Measurements from ENCODE around the gene UBE2K.

Gene UBE2K

DNA sequence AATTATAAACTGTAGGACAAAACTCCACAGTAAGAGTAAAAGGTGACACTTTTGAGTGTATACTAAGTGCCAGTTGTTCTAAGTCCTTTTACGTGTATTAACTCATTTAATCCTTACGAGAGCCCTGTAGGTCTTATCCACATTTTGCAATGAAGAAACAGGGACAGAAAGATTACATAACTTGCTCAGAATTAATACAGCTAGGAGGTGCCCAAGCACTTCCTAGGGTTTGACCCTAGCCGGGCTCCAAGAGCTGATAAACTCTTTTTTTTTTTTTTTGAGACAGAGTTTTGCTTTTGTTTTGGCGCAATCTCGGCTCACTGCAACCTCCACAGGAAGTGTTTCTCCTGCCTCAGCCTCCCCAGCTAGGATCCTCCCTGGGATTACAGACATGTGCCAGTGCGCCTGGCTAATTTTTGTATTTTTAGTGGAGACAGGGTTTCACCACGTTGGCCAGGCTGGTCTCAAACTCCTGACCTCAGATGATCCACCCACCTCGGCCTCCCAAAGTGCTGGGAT, 110.4 kb downstream of the UBE2K start:
- TF ChIP-seq CREB1 (IDR thresholded peaks at IDR 0.05; ENCODE audit: low read depth) (no peak), RAD21 (IDR thresholded peaks at IDR 0.05; ENCODE audit: low read depth) (peak; percentile 22)

DNA sequence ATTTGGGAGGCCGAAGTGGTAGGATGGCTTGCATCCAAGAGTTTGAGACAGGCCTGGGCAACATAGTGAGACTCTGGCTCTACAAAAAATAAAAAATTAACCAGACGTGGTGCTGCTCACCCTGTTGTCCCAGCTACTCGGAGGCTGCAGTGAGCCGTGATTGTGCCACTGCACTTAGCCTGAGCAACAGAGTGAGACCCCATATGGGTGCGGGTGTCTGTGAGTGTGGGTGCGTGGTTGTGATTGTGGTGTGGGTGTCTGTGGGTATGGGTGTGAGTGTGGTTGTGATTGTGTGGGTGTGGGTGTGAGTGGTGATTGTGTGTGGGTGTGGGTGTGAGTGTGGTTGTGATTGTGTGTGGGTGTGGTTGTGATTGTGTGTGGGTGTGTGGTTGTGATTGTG, 114.6 kb downstream of the UBE2K start:
- no peak for TF ChIP-seq NFIC (IDR thresholded peaks at IDR 0.05)
- TF ChIP-seq CREB1 (IDR thresholded peaks at IDR 0.05; ENCODE audit: low read depth), result no peak
- no peak for TF ChIP-seq TEAD4 (IDR thresholded peaks at IDR 0.05)
- no peak for TF ChIP-seq TCF12 (IDR thresholded peaks at IDR 0.05; ENCODE audit: low read depth)
- no peak for TF ChIP-seq EGR1 (IDR thresholded peaks at IDR 0.05)
- TF ChIP-seq, protein P1, sequence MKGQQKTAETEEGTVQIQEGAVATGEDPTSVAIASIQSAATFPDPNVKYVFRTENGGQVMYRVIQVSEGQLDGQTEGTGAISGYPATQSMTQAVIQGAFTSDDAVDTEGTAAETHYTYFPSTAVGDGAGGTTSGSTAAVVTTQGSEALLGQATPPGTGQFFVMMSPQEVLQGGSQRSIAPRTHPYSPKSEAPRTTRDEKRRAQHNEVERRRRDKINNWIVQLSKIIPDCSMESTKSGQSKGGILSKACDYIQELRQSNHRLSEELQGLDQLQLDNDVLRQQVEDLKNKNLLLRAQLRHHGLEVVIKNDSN (IDR thresholded peaks at IDR 0.05), result no peak
- TF ChIP-seq FOXM1 (IDR thresholded peaks at IDR 0.05; ENCODE audit: borderline replicate concordance, low read depth), result no peak
- TF ChIP-seq, protein P2, sequence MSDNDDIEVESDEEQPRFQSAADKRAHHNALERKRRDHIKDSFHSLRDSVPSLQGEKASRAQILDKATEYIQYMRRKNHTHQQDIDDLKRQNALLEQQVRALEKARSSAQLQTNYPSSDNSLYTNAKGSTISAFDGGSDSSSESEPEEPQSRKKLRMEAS (IDR thresholded peaks at IDR 0.05), result no peak
- TF ChIP-seq, protein P3, sequence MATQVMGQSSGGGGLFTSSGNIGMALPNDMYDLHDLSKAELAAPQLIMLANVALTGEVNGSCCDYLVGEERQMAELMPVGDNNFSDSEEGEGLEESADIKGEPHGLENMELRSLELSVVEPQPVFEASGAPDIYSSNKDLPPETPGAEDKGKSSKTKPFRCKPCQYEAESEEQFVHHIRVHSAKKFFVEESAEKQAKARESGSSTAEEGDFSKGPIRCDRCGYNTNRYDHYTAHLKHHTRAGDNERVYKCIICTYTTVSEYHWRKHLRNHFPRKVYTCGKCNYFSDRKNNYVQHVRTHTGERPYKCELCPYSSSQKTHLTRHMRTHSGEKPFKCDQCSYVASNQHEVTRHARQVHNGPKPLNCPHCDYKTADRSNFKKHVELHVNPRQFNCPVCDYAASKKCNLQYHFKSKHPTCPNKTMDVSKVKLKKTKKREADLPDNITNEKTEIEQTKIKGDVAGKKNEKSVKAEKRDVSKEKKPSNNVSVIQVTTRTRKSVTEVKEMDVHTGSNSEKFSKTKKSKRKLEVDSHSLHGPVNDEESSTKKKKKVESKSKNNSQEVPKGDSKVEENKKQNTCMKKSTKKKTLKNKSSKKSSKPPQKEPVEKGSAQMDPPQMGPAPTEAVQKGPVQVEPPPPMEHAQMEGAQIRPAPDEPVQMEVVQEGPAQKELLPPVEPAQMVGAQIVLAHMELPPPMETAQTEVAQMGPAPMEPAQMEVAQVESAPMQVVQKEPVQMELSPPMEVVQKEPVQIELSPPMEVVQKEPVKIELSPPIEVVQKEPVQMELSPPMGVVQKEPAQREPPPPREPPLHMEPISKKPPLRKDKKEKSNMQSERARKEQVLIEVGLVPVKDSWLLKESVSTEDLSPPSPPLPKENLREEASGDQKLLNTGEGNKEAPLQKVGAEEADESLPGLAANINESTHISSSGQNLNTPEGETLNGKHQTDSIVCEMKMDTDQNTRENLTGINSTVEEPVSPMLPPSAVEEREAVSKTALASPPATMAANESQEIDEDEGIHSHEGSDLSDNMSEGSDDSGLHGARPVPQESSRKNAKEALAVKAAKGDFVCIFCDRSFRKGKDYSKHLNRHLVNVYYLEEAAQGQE (IDR thresholded peaks at IDR 0.05; ENCODE audit: low read depth), result no peak
- TF ChIP-seq EP300 (IDR thresholded peaks at IDR 0.05; ENCODE audit: borderline replicate concordance), result no peak
- no peak for TF ChIP-seq TAF1 (IDR thresholded peaks at IDR 0.05; ENCODE audit: low read depth)
- no peak for TF ChIP-seq CEBPB (IDR thresholded peaks at IDR 0.05)
- no peak for TF ChIP-seq ZBTB7A (IDR thresholded peaks at IDR 0.05; ENCODE audit: low read depth)
- TF ChIP-seq RAD21 (IDR thresholded peaks at IDR 0.05; ENCODE audit: low read depth), result no peak
- no peak for TF ChIP-seq YY1 (IDR thresholded peaks at IDR 0.05; ENCODE audit: low read depth)

DNA sequence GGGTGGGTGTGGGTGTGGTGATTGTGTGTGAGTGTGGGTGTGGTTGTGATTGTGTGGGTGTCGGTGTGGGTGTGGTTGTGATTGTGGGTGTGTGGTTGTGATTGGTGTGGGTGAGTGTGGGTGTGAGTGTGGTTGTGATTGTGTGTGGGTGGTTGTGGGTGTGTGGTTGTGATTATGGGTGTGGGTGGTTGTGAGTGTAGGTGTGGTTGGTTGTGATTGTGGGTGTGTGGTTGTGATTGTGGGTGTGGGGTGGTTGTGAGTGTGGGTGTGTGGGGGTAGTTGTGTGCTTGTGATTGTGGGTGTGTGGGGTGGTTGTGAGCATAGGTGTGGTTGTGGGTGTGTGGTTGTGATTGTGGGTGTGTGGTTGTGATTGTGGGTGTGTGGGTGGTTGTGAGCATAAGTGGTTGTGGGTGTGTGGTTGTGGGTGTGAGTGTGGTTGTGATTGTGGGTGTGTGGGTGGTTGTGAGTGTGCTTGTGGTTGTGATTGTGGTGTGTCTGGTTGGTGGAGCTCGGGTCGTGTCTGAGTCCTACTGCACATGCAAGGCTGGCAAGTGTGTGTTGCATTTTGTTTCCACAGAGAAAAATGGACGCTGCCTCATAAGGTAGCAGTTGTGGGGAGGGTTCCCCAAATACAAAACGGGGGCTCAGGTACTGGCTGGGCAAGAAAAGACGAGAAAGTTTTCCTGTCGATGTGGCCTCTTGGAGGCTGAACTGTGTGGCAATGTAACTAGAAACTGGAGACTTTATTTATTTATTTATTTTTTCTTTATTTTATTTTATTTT, 116.7 kb downstream of the UBE2K start:
- TF ChIP-seq, protein P3 (IDR thresholded peaks at IDR 0.05; ENCODE audit: low read depth), result no peak
- TF ChIP-seq RAD21 (IDR thresholded peaks at IDR 0.05; ENCODE audit: low read depth) (no peak), TEAD4 (IDR thresholded peaks at IDR 0.05) (no peak), EP300 (IDR thresholded peaks at IDR 0.05; ENCODE audit: borderline replicate concordance) (no peak), TAF1 (IDR thresholded peaks at IDR 0.05; ENCODE audit: low read depth) (no peak)
- TF ChIP-seq, protein P1 (IDR thresholded peaks at IDR 0.05), result no peak

DNA sequence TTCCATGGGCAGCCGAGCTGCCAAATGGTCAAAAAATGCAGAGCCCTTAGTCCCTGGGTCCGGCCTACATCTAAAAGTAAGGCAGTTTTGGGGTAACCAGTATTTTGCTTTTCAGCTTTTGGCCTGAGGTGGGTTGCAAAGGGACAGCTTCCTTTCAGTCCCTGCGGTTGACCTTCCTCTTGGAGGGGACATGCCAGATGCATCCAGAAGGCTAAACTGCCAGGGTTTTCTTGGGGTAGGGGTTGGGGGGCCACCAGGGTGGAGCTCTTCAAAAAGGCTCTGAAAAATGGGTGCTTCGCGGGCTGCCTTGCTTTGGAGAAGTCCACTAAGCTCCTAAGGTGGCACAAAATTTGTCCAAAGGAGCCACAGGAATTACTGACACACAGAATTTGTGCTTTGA, 120.7 kb downstream of the UBE2K start:
- TF ChIP-seq CEBPB (IDR thresholded peaks at IDR 0.05) (no peak), TCF12 (IDR thresholded peaks at IDR 0.05; ENCODE audit: low read depth) (no peak), EGR1 (IDR thresholded peaks at IDR 0.05) (no peak), TEAD4 (IDR thresholded peaks at IDR 0.05) (no peak), ZBTB7A (IDR thresholded peaks at IDR 0.05; ENCODE audit: low read depth) (no peak), FOXM1 (IDR thresholded peaks at IDR 0.05; ENCODE audit: borderline replicate concordance, low read depth) (no peak), CREB1 (IDR thresholded peaks at IDR 0.05; ENCODE audit: low read depth) (no peak), TAF1 (IDR thresholded peaks at IDR 0.05; ENCODE audit: low read depth) (no peak), YY1 (IDR thresholded peaks at IDR 0.05; ENCODE audit: low read depth) (no peak)
- TF ChIP-seq, protein P2 (IDR thresholded peaks at IDR 0.05), result no peak

DNA sequence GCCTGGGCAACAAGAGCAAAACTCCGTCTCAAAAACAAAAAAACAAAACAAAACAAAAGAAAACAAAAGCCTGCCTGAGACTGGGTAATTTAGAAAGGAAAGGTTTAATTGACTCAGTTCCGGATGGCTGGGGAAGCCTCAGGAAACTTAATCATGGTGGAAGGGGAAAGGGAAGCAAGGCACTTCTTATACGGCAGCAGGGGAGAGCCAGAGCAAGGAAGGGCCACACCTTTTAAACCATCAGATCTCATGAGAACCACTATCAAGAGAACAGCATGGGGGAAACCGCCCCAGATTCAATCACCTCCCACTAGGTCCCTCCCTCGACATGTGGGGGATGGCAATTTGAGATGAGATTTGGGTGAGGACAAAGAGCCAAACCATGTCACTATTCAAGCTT, 122.2 kb downstream of the UBE2K start:
- TF ChIP-seq RAD21 (IDR thresholded peaks at IDR 0.05; ENCODE audit: low read depth), result no peak
- TF ChIP-seq, protein P3 (IDR thresholded peaks at IDR 0.05; ENCODE audit: low read depth), result no peak
